HEK293 (cell line): ENCODE measurements around the gene GUCY1A2.

Source experiments
- CTCF ChIA-PET: fragments of 350-600 bp; formaldehyde crosslinking; extraction: SDS; loops from one replicate; lab custom pipeline; 2021; ENCODE audit warnings: antibody characterized with exemption; lab: Yijun Ruan, JAX
- POLR2A ChIA-PET: fragments of 300-600 bp; formaldehyde crosslinking; extraction: SDS; loops from one replicate; lab custom pipeline; 2020; ENCODE audit warnings: antibody characterized with exemption, inconsistent platforms; lab: Yijun Ruan, JAX
- H3K27ac ChIP-seq: fragments of 200-500 bp; sonication (Bioruptor generic); 2 replicates; pipeline ENCODE4 v1.5.1; 2014; ENCODE audit warnings: low read depth, low read length, control low read depth, inconsistent platforms; ENCODE audit errors: extremely low read depth
- H3K36me3 ChIP-seq, 2 experiments: fragments of 200-500 bp in 1 of 2; sonication (Bioruptor generic) in 1 of 2; 1 replicate in 1 of 2; 2 replicates in 1 of 2; pipeline ENCODE4 v1.5.1; 2014 to 2017; ENCODE audit warnings: inconsistent platforms in 2 of 2, low read length in 2 of 2; ENCODE audit not compliant: control insufficient read depth in 2 of 2, insufficient read depth in 1 of 2
- H3K4me1 ChIP-seq: fragments of 200-500 bp; sonication (Bioruptor generic); 2 replicates; pipeline ENCODE4 v1.5.1; 2014; ENCODE audit warnings: mild to moderate bottlenecking, low read length, inconsistent platforms; ENCODE audit not compliant: control insufficient read depth, insufficient read depth
- H3K4me3 ChIP-seq: 2 replicates; pipeline ENCODE4 v1.5.1; 2011; ENCODE audit warnings: low read depth, mild to moderate bottlenecking, control low read depth, low read length, moderate library complexity
- H3K9me3 ChIP-seq: fragments of 200-500 bp; sonication (Bioruptor generic); 2 replicates; pipeline ENCODE4 v1.5.1; 2014; ENCODE audit warnings: low read depth, low read length, inconsistent platforms; ENCODE audit not compliant: control insufficient read depth, insufficient read depth
- HOXA7 ChIP-seq: sonication (generic); formaldehyde crosslinking; IDR thresholded peaks from 2 replicates; pipeline ENCODE4 v1.8.1; 2022; ENCODE audit warnings: missing genetic modification reagents, borderline replicate concordance
- HOXC10 ChIP-seq: sonication (generic); formaldehyde crosslinking; IDR thresholded peaks from 2 replicates; pipeline ENCODE4 v1.8.1; 2023; ENCODE audit warnings: mild to moderate bottlenecking, missing genetic modification reagents
- SETDB1 ChIP-seq: IDR thresholded peaks from one replicate; pipeline ENCODE4 v1.6.1; 2017; ENCODE audit warnings: mild to moderate bottlenecking, low read length, moderate library complexity, mixed read lengths; ENCODE audit not compliant: insufficient read length
- ZBTB21 ChIP-seq: fragments of 450-650 bp; formaldehyde crosslinking; IDR thresholded peaks from 2 replicates; pipeline ENCODE4 v1.5.1; 2017; ENCODE audit warnings: missing biosample characterization, missing genetic modification characterization
- ZNF175 ChIP-seq: fragments of 450-650 bp; formaldehyde crosslinking; IDR thresholded peaks from 2 replicates; pipeline ENCODE4 v1.5.1; 2016; ENCODE audit warnings: missing biosample characterization, missing genetic modification characterization
- ZNF214 ChIP-seq: fragments of 450-650 bp; formaldehyde crosslinking; IDR thresholded peaks from 2 replicates; pipeline ENCODE4 v1.5.1; 2017; ENCODE audit warnings: missing biosample characterization, mild to moderate bottlenecking, missing genetic modification characterization, borderline replicate concordance
- ZNF473 ChIP-seq: fragments of 450-650 bp; formaldehyde crosslinking; IDR thresholded peaks from 2 replicates; pipeline ENCODE4 v1.5.1; 2017; ENCODE audit warnings: missing biosample characterization, missing genetic modification characterization
- ZNF549 ChIP-seq: fragments of 450-650 bp; IDR thresholded peaks from 2 replicates; pipeline ENCODE4 v1.5.1; 2018; ENCODE audit warnings: missing biosample characterization, missing genetic modification characterization, mild to moderate bottlenecking, inconsistent platforms, moderate library complexity
- ZNF561 ChIP-seq: fragments of 450-650 bp; IDR thresholded peaks from 2 replicates; pipeline ENCODE4 v1.5.1; 2018; ENCODE audit warnings: missing biosample characterization, missing genetic modification characterization, borderline replicate concordance
- ZNF664 ChIP-seq: fragments of 450-650 bp; formaldehyde crosslinking; IDR thresholded peaks from 2 replicates; pipeline ENCODE4 v1.5.1; 2016; ENCODE audit warnings: missing biosample characterization, missing genetic modification characterization
- ZNF707 ChIP-seq: fragments of 450-650 bp; formaldehyde crosslinking; IDR thresholded peaks from 2 replicates; pipeline ENCODE4 v1.5.1; 2016; ENCODE audit warnings: missing biosample characterization, missing genetic modification characterization
- ZNF830 ChIP-seq: fragments of 450-650 bp; IDR thresholded peaks from 2 replicates; pipeline ENCODE4 v1.5.0; 2018; ENCODE audit warnings: missing biosample characterization, missing genetic modification characterization, low read depth, mild to moderate bottlenecking, moderate library complexity
- ZNF843 ChIP-seq: fragments of 450-650 bp; formaldehyde crosslinking; IDR thresholded peaks from 2 replicates; pipeline ENCODE4 v1.5.1; 2016; ENCODE audit warnings: missing biosample characterization, missing genetic modification characterization
- TF ChIP-seq, protein P1 (sequence below): fragments of 450-650 bp; formaldehyde crosslinking; IDR thresholded peaks from 2 replicates; pipeline ENCODE4 v1.5.1; 2016; ENCODE audit warnings: missing biosample characterization, missing genetic modification characterization, borderline replicate concordance
- TF ChIP-seq, protein P2 (sequence below): fragments of 450-650 bp; formaldehyde crosslinking; IDR thresholded peaks from 2 replicates; pipeline ENCODE4 v1.5.1; 2016; ENCODE audit warnings: missing biosample characterization, missing genetic modification characterization
- TF ChIP-seq, protein P3 (sequence below): fragments of 450-650 bp; formaldehyde crosslinking; IDR thresholded peaks from 2 replicates; pipeline ENCODE4 v1.5.1; 2016; ENCODE audit warnings: missing biosample characterization, missing genetic modification characterization
- TF ChIP-seq, protein P4 (sequence below): fragments of 450-650 bp; formaldehyde crosslinking; conservative IDR thresholded peaks from 2 replicates; pipeline ENCODE4 v1.5.1; 2016; ENCODE audit warnings: low read depth, missing biosample characterization, missing genetic modification characterization
- TF ChIP-seq, protein P5 (sequence below): fragments of 450-650 bp; formaldehyde crosslinking; IDR thresholded peaks from 2 replicates; pipeline ENCODE4; 2016; ENCODE audit warnings: missing biosample characterization, missing genetic modification characterization

Gene GUCY1A2

DNA sequence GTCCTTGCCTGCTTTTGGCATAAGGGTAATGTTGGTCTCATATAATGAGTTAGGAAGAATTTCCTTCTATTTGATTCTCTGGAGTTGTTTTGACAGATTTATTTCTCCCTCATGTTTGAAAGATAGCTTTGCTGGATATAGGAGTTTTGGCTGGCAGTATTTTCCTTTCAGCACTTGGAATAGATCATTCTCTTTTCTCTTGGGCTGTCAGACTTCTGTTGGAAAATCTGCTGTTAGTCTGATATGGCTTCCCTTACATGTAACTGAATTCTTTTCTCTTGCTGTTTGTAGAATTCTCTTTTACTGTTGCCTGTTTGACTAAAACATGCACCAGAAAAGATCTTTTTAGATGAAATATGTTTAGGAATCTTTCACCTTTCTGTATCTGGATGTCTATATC is 165.5 kb downstream of the GUCY1A2 start:
- Histone ChIP-seq H3K9me3 (no peaks in the 10 kb centered on the region), H3K4me1 (no peaks in the 10 kb centered on the region), H3K4me3 (no peak overlapping the region), H3K27ac (no peak overlapping the region), H3K36me3 (no peaks in the 10 kb centered on the region)
- TF ChIP-seq, protein P1, sequence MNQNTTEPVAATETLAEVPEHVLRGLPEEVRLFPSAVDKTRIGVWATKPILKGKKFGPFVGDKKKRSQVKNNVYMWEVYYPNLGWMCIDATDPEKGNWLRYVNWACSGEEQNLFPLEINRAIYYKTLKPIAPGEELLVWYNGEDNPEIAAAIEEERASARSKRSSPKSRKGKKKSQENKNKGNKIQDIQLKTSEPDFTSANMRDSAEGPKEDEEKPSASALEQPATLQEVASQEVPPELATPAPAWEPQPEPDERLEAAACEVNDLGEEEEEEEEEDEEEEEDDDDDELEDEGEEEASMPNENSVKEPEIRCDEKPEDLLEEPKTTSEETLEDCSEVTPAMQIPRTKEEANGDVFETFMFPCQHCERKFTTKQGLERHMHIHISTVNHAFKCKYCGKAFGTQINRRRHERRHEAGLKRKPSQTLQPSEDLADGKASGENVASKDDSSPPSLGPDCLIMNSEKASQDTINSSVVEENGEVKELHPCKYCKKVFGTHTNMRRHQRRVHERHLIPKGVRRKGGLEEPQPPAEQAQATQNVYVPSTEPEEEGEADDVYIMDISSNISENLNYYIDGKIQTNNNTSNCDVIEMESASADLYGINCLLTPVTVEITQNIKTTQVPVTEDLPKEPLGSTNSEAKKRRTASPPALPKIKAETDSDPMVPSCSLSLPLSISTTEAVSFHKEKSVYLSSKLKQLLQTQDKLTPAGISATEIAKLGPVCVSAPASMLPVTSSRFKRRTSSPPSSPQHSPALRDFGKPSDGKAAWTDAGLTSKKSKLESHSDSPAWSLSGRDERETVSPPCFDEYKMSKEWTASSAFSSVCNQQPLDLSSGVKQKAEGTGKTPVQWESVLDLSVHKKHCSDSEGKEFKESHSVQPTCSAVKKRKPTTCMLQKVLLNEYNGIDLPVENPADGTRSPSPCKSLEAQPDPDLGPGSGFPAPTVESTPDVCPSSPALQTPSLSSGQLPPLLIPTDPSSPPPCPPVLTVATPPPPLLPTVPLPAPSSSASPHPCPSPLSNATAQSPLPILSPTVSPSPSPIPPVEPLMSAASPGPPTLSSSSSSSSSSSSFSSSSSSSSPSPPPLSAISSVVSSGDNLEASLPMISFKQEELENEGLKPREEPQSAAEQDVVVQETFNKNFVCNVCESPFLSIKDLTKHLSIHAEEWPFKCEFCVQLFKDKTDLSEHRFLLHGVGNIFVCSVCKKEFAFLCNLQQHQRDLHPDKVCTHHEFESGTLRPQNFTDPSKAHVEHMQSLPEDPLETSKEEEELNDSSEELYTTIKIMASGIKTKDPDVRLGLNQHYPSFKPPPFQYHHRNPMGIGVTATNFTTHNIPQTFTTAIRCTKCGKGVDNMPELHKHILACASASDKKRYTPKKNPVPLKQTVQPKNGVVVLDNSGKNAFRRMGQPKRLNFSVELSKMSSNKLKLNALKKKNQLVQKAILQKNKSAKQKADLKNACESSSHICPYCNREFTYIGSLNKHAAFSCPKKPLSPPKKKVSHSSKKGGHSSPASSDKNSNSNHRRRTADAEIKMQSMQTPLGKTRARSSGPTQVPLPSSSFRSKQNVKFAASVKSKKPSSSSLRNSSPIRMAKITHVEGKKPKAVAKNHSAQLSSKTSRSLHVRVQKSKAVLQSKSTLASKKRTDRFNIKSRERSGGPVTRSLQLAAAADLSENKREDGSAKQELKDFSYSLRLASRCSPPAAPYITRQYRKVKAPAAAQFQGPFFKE (tag by site-specific recombination), result no peak
- TF ChIP-seq SETDB1, result peak; percentile 56
- ChIA-PET CTCF (no interaction called here), POLR2A (no interaction called here)

DNA sequence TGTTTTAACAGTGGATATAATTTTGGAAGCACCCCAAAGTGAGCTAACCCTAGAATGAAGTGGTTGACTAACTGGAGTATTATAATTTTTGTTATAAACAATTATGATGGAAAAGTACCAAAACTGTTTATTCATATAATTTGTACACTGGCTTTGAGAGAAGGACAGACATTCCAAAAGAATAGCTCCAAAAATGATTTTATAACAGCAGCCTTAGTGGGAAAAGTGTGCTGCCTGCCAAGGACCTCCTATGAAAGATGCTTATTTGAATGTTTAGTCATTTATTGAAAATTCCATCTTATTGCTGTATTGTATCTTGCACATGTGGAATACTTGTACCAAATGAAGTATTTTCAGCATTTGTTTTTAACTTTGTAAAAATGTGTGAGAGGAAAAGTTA is 169.8 kb downstream of the GUCY1A2 start:
- H3K9me3 ChIP-seq, result no peaks in the 10 kb centered on the region
- CTCF ChIA-PET, result no interaction called here
- no peak overlapping the region for H3K4me3 ChIP-seq
- no peaks in the 10 kb centered on the region for H3K36me3 ChIP-seq
- POLR2A ChIA-PET, result no interaction called here
- no peaks in the 10 kb centered on the region for H3K4me1 ChIP-seq
- no peak overlapping the region for H3K27ac ChIP-seq
- TF ChIP-seq, protein P2, sequence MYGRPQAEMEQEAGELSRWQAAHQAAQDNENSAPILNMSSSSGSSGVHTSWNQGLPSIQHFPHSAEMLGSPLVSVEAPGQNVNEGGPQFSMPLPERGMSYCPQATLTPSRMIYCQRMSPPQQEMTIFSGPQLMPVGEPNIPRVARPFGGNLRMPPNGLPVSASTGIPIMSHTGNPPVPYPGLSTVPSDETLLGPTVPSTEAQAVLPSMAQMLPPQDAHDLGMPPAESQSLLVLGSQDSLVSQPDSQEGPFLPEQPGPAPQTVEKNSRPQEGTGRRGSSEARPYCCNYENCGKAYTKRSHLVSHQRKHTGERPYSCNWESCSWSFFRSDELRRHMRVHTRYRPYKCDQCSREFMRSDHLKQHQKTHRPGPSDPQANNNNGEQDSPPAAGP (tag by site-specific recombination), result no peak
- no peak for TF ChIP-seq ZBTB21
- TF ChIP-seq, protein P3, sequence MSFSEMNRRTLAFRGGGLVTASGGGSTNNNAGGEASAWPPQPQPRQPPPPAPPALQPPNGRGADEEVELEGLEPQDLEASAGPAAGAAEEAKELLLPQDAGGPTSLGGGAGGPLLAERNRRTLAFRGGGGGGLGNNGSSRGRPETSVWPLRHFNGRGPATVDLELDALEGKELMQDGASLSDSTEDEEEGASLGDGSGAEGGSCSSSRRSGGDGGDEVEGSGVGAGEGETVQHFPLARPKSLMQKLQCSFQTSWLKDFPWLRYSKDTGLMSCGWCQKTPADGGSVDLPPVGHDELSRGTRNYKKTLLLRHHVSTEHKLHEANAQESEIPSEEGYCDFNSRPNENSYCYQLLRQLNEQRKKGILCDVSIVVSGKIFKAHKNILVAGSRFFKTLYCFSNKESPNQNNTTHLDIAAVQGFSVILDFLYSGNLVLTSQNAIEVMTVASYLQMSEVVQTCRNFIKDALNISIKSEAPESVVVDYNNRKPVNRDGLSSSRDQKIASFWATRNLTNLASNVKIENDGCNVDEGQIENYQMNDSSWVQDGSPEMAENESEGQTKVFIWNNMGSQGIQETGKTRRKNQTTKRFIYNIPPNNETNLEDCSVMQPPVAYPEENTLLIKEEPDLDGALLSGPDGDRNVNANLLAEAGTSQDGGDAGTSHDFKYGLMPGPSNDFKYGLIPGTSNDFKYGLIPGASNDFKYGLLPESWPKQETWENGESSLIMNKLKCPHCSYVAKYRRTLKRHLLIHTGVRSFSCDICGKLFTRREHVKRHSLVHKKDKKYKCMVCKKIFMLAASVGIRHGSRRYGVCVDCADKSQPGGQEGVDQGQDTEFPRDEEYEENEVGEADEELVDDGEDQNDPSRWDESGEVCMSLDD (tag by site-specific recombination), result no peak
- TF ChIP-seq ZNF830 (tag by site-specific recombination), result no peak
- no peak for TF ChIP-seq ZNF843 (tag by site-specific recombination)
- TF ChIP-seq HOXA7 (CRISPR knock-in tag), result no peak
- TF ChIP-seq HOXC10 (CRISPR knock-in tag), result no peak
- TF ChIP-seq ZNF549 (tag by site-specific recombination), result no peak
- TF ChIP-seq, protein P4, sequence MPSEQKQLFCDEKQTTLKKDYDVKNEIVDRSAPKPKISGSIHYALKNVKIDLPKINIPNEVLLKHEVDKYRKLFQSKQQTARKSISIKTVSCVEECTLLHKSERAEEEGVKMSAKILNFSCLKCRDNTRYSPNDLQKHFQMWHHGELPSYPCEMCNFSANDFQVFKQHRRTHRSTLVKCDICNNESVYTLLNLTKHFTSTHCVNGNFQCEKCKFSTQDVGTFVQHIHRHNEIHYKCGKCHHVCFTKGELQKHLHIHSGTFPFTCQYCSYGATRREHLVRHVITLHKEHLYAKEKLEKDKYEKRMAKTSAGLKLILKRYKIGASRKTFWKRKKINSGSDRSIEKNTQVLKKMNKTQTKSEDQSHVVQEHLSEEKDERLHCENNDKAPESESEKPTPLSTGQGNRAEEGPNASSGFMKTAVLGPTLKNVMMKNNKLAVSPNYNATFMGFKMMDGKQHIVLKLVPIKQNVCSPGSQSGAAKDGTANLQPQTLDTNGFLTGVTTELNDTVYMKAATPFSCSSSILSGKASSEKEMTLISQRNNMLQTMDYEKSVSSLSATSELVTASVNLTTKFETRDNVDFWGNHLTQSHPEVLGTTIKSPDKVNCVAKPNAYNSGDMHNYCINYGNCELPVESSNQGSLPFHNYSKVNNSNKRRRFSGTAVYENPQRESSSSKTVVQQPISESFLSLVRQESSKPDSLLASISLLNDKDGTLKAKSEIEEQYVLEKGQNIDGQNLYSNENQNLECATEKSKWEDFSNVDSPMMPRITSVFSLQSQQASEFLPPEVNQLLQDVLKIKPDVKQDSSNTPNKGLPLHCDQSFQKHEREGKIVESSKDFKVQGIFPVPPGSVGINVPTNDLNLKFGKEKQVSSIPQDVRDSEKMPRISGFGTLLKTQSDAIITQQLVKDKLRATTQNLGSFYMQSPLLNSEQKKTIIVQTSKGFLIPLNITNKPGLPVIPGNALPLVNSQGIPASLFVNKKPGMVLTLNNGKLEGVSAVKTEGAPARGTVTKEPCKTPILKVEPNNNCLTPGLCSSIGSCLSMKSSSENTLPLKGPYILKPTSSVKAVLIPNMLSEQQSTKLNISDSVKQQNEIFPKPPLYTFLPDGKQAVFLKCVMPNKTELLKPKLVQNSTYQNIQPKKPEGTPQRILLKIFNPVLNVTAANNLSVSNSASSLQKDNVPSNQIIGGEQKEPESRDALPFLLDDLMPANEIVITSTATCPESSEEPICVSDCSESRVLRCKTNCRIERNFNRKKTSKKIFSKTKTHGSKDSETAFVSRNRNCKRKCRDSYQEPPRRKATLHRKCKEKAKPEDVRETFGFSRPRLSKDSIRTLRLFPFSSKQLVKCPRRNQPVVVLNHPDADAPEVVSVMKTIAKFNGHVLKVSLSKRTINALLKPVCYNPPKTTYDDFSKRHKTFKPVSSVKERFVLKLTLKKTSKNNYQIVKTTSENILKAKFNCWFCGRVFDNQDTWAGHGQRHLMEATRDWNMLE (tag by site-specific recombination), result no peak
- TF ChIP-seq ZNF664 (tag by site-specific recombination), result no peak
- TF ChIP-seq ZNF561 (tag by site-specific recombination), result no peak
- no peak for TF ChIP-seq ZNF473 (tag by site-specific recombination)
- TF ChIP-seq ZNF214 (tag by site-specific recombination), result no peak
- TF ChIP-seq, protein P5, sequence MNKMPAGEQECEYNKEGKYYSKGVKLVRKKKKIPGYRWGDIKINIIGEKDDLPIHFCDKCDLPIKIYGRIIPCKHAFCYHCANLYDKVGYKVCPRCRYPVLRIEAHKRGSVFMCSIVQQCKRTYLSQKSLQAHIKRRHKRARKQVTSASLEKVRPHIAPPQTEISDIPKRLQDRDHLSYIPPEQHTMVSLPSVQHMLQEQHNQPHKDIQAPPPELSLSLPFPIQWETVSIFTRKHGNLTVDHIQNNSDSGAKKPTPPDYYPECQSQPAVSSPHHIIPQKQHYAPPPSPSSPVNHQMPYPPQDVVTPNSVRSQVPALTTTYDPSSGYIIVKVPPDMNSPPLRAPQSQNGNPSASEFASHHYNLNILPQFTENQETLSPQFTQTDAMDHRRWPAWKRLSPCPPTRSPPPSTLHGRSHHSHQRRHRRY (tag by site-specific recombination), result no peak
- TF ChIP-seq ZNF175 (tag by site-specific recombination), result no peak
- no peak for TF ChIP-seq ZNF707 (tag by site-specific recombination)
